SIG-M5 treated with dmso at 0.1 percent for 504 hours (cell line): ENCODE measurements around the gene MYO7A.

Source experiments
- DNase-seq: peaks from one replicate; lab custom pipeline; 2025; ENCODE audit not compliant: unreplicated experiment; lab: John Stamatoyannopoulos, UW

The MYO7A gene

GRCh38 chr11:77163271-77163670, 35.2 kb downstream of the MYO7A start:
- no peak for DNase-seq

- no peak for DNase-seq
These were observed 37.0 kb downstream of the MYO7A start for GRCh38 chr11:77165066-77165465.

GRCh38 chr11:77166021-77166420, 38.0 kb downstream of the MYO7A start:
- DNase-seq = no peak

- no peak for DNase-seq
These were observed 39.1 kb downstream of the MYO7A start for GRCh38 chr11:77167111-77167626.

GRCh38 chr11:77167791-77168190, 39.7 kb downstream of the MYO7A start:
- no peak for DNase-seq

GRCh38 chr11:77170107-77170506, 42.1 kb downstream of the MYO7A start:
- no peak for DNase-seq

- no peak for DNase-seq
These were observed 43.2 kb downstream of the MYO7A start for GRCh38 chr11:77171254-77171653.

- DNase-seq = no peak
These were observed 44.0 kb downstream of the MYO7A start for GRCh38 chr11:77171885-77172665.

GRCh38 chr11:77172666-77172982, 44.6 kb downstream of the MYO7A start:
- DNase-seq = no peak

- DNase-seq = no peak
These were observed 45.4 kb downstream of the MYO7A start for GRCh38 chr11:77173494-77173893.

- no peak for DNase-seq
These were observed 46.5 kb downstream of the MYO7A start for GRCh38 chr11:77174559-77174958.

GRCh38 chr11:77175021-77175842, 47.2 kb downstream of the MYO7A start:
- DNase-seq = no peak

- no peak for DNase-seq
These were observed 48.0 kb downstream of the MYO7A start for GRCh38 chr11:77175869-77176539.

- DNase-seq = no peak
These were observed 49.0 kb downstream of the MYO7A start for GRCh38 chr11:77176996-77177395.

GRCh38 chr11:77178150-77178549, 50.1 kb downstream of the MYO7A start:
- no peak for DNase-seq

- no peak for DNase-seq
These were observed 51.0 kb downstream of the MYO7A start for GRCh38 chr11:77179048-77179447.

GRCh38 chr11:77179681-77180080, 51.6 kb downstream of the MYO7A start:
- DNase-seq = no peak

- no peak for DNase-seq
These were observed 52.3 kb downstream of the MYO7A start for GRCh38 chr11:77180346-77180745.

GRCh38 chr11:77181226-77181625, 53.2 kb downstream of the MYO7A start:
- DNase-seq = no peak

- DNase-seq = no peak
These were observed 53.9 kb downstream of the MYO7A start for GRCh38 chr11:77181799-77182541.
